ENCODE results near the gene FAF1.
"Not testable (repeated sequence)": the region's sequence is repeated elsewhere in the genome, so short reads cannot be mapped to it uniquely, and the experiment has no call there.

FAF1 gene

GRCh38 chr1:50780797-50781196 is 179.3 kb downstream of the FAF1 start:
- no peak overlapping the region for H3K4me2 ChIP-seq (ENCODE audit: low read length)
- TF ChIP-seq CTCF (IDR thresholded peaks at IDR 0.05), result no peak
- H3K27me3 ChIP-seq (ENCODE audit: control insufficient read depth, insufficient read depth, low read length), result no peaks in the 10 kb centered on the region
- no peak overlapping the region for H2AFZ ChIP-seq
- H3K36me3 ChIP-seq (ENCODE audit: control insufficient read depth, insufficient read depth, low read length), result no peaks in the 10 kb centered on the region
- no peaks in the 10 kb centered on the region for H3K4me1 ChIP-seq
- H3K9me3 ChIP-seq (ENCODE audit: control insufficient read depth, low read length), result no peaks in the 10 kb centered on the region
- no peaks in the 10 kb centered on the region for H3K79me2 ChIP-seq
- H3K9ac ChIP-seq, result no peak overlapping the region
- no peak overlapping the region for H3K27ac ChIP-seq
- no peak overlapping the region for H3K4me3 ChIP-seq (ENCODE audit: low read depth, low read length)

GRCh38 chr1:50779801-50780200 is 180.3 kb downstream of the FAF1 start:
- H2AFZ ChIP-seq, result no peak overlapping the region
- no peaks in the 10 kb centered on the region for H3K4me1 ChIP-seq
- no peaks in the 10 kb centered on the region for H3K79me2 ChIP-seq
- H3K27me3 ChIP-seq (ENCODE audit: control insufficient read depth, insufficient read depth, low read length), result no peaks in the 10 kb centered on the region
- H3K36me3 ChIP-seq (ENCODE audit: control insufficient read depth, insufficient read depth, low read length), result no peaks in the 10 kb centered on the region
- H3K9me3 ChIP-seq (ENCODE audit: control insufficient read depth, low read length), result no peaks in the 10 kb centered on the region
- H3K4me3 ChIP-seq (ENCODE audit: low read depth, low read length), result no peak overlapping the region
- no peak for TF ChIP-seq CTCF (IDR thresholded peaks at IDR 0.05)
- no peak overlapping the region for H3K27ac ChIP-seq
- H3K4me2 ChIP-seq (ENCODE audit: low read length), result no peak overlapping the region
- H3K9ac ChIP-seq, result no peak overlapping the region

- Histone ChIP-seq H3K36me3 (ENCODE audit: control insufficient read depth, insufficient read depth, low read length) (no peaks in the 10 kb centered on the region), H3K4me2 (ENCODE audit: low read length) (no peak overlapping the region), H3K27me3 (ENCODE audit: control insufficient read depth, insufficient read depth, low read length) (no peaks in the 10 kb centered on the region), H3K4me1 (no peaks in the 10 kb centered on the region), H3K9ac (no peak overlapping the region), H3K9me3 (ENCODE audit: control insufficient read depth, low read length) (no peaks in the 10 kb centered on the region), H2AFZ (no peak overlapping the region), H3K27ac (no peak overlapping the region), H3K79me2 (no peaks in the 10 kb centered on the region), H3K4me3 (ENCODE audit: low read depth, low read length) (no peak overlapping the region)
- TF ChIP-seq CTCF (IDR thresholded peaks at IDR 0.05), result no peak
These were observed 184.3 kb downstream of the FAF1 start for GRCh38 chr1:50775740-50776139.

- peak; percentile 49 for TF ChIP-seq CTCF (IDR thresholded peaks at IDR 0.05)
- no peaks in the 10 kb centered on the region for H3K79me2 ChIP-seq
- no peaks in the 10 kb centered on the region for H3K4me1 ChIP-seq
- H3K4me2 ChIP-seq (ENCODE audit: low read length), result no peak overlapping the region
- no peak overlapping the region for H3K4me3 ChIP-seq (ENCODE audit: low read depth, low read length)
- H3K27ac ChIP-seq, result no peak overlapping the region
- no peaks in the 10 kb centered on the region for H3K27me3 ChIP-seq (ENCODE audit: control insufficient read depth, insufficient read depth, low read length)
- no peak overlapping the region for H2AFZ ChIP-seq
- no peak overlapping the region for H3K9ac ChIP-seq
- no peaks in the 10 kb centered on the region for H3K9me3 ChIP-seq (ENCODE audit: control insufficient read depth, low read length)
- H3K36me3 ChIP-seq (ENCODE audit: control insufficient read depth, insufficient read depth, low read length), result no peaks in the 10 kb centered on the region
These were observed 185.2 kb downstream of the FAF1 start for GRCh38 chr1:50774759-50775351.

GRCh38 chr1:50766688-50767087 is 193.4 kb downstream of the FAF1 start:
- no peaks in the 10 kb centered on the region for H3K36me3 ChIP-seq (ENCODE audit: control insufficient read depth, insufficient read depth, low read length)
- H2AFZ ChIP-seq, result no peak overlapping the region
- no peak overlapping the region for H3K4me2 ChIP-seq (ENCODE audit: low read length)
- no peaks in the 10 kb centered on the region for H3K4me1 ChIP-seq
- TF ChIP-seq CTCF (IDR thresholded peaks at IDR 0.05), result no peak
- H3K9ac ChIP-seq, result no peak overlapping the region
- H3K27ac ChIP-seq, result no peak overlapping the region
- no peaks in the 10 kb centered on the region for H3K79me2 ChIP-seq
- H3K4me3 ChIP-seq (ENCODE audit: low read depth, low read length), result no peak overlapping the region
- no peaks in the 10 kb centered on the region for H3K27me3 ChIP-seq (ENCODE audit: control insufficient read depth, insufficient read depth, low read length)
- no peaks in the 10 kb centered on the region for H3K9me3 ChIP-seq (ENCODE audit: control insufficient read depth, low read length)

- not testable (repeated sequence) for H3K27ac ChIP-seq; H3K4me1 ChIP-seq; H3K9me3 ChIP-seq (ENCODE audit: control insufficient read depth, low read length)
These were observed 203.5 kb downstream of the FAF1 start for GRCh38 chr1:50756543-50756942.

GRCh38 chr1:50754764-50755163 is 205.3 kb downstream of the FAF1 start:
- H3K4me3 ChIP-seq (ENCODE audit: low read depth, low read length); H3K9ac ChIP-seq: not testable (repeated sequence)

More at GRCh38 chr1:50756543-50756942, 203.5 kb downstream of the FAF1 start:
- H2AFZ ChIP-seq; H3K9ac ChIP-seq; H3K4me2 ChIP-seq (ENCODE audit: low read length); H3K36me3 ChIP-seq (ENCODE audit: control insufficient read depth, insufficient read depth, low read length); H3K4me3 ChIP-seq (ENCODE audit: low read depth, low read length); H3K27me3 ChIP-seq (ENCODE audit: control insufficient read depth, insufficient read depth, low read length); H3K79me2 ChIP-seq: not testable (repeated sequence)

More at GRCh38 chr1:50754764-50755163, 205.3 kb downstream of the FAF1 start:
- H3K27me3 ChIP-seq (ENCODE audit: control insufficient read depth, insufficient read depth, low read length); H3K27ac ChIP-seq; H3K9me3 ChIP-seq (ENCODE audit: control insufficient read depth, low read length); H3K36me3 ChIP-seq (ENCODE audit: control insufficient read depth, insufficient read depth, low read length); H2AFZ ChIP-seq; H3K79me2 ChIP-seq; H3K4me2 ChIP-seq (ENCODE audit: low read length); H3K4me1 ChIP-seq: not testable (repeated sequence)

Measured in parathyroid adenoma (tissue), 2 donors.